ENCODE data around the gene CMTM1.

Gene CMTM1

GRCh38 chr16:66521951-66522771 is 44.1 kb upstream of the CMTM1 start (continued):
- TF ChIP-seq PATZ1 (CRISPR knock-in tag; IDR thresholded peaks at IDR 0.05; ENCODE audit: borderline replicate concordance) (no peak), CSDC2 (CRISPR knock-in tag; IDR thresholded peaks at IDR 0.05) (no peak), TOX (CRISPR knock-in tag; IDR thresholded peaks at IDR 0.05; ENCODE audit: borderline replicate concordance) (no peak), ESRRG (CRISPR knock-in tag; IDR thresholded peaks at IDR 0.05) (no peak), ZFP30 (CRISPR knock-in tag; IDR thresholded peaks at IDR 0.05) (no peak)

DNA sequence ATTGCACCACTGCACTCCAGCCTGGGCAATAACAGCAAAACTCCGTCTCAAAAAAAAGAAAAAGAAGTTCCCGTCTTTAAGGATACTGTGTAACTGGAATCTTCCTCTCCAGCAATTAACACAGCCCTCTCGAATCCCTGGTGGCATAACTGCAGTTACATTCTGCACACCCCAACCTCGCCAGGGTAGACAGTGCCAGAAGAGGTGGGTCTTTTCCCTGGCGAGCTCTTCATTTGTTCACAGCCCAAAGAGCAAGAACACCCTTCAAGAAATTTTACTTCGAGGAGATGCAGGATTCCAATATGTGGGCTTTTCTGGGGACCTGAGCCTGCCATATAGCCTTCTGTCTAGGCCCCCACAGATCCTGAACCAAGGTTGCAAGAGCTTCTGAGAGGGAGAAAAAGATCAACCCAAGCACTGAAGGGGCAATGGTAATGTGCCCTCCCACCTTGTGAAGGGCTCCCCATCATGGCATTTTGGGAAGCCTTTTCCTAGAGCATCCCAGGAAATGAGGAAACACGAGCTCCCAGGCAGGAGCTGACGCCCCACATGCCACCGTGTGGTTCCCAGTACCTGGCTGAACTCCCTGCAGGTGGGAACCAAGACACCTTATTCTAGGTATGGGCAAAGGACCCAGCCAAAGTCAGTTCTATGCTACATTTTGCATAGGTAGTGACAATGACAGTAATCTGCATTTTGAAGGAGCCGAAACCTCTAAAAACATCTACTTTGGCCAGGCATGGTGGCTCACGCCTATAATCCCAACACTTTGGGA is 43.2 kb upstream of the CMTM1 start:
- TF ChIP-seq, protein P1, sequence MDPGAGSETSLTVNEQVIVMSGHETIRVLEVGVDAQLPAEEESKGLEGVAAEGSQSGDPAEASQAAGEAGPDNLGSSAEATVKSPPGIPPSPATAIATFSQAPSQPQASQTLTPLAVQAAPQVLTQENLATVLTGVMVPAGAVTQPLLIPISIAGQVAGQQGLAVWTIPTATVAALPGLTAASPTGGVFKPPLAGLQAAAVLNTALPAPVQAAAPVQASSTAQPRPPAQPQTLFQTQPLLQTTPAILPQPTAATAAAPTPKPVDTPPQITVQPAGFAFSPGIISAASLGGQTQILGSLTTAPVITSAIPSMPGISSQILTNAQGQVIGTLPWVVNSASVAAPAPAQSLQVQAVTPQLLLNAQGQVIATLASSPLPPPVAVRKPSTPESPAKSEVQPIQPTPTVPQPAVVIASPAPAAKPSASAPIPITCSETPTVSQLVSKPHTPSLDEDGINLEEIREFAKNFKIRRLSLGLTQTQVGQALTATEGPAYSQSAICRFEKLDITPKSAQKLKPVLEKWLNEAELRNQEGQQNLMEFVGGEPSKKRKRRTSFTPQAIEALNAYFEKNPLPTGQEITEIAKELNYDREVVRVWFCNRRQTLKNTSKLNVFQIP (CRISPR knock-in tag; IDR thresholded peaks at IDR 0.05; ENCODE audit: borderline replicate concordance, low read depth), result no peak
- TF ChIP-seq PATZ1 (CRISPR knock-in tag; IDR thresholded peaks at IDR 0.05; ENCODE audit: borderline replicate concordance), result no peak
- TF ChIP-seq ARNTL (CRISPR knock-in tag; IDR thresholded peaks at IDR 0.05; ENCODE audit: borderline replicate concordance, low read depth), result no peak
- no peak for TF ChIP-seq GLIS3 (CRISPR knock-in tag; IDR thresholded peaks at IDR 0.05)
- no peak for TF ChIP-seq SNAI2 (CRISPR knock-in tag; IDR thresholded peaks at IDR 0.05)
- TF ChIP-seq, protein P2, sequence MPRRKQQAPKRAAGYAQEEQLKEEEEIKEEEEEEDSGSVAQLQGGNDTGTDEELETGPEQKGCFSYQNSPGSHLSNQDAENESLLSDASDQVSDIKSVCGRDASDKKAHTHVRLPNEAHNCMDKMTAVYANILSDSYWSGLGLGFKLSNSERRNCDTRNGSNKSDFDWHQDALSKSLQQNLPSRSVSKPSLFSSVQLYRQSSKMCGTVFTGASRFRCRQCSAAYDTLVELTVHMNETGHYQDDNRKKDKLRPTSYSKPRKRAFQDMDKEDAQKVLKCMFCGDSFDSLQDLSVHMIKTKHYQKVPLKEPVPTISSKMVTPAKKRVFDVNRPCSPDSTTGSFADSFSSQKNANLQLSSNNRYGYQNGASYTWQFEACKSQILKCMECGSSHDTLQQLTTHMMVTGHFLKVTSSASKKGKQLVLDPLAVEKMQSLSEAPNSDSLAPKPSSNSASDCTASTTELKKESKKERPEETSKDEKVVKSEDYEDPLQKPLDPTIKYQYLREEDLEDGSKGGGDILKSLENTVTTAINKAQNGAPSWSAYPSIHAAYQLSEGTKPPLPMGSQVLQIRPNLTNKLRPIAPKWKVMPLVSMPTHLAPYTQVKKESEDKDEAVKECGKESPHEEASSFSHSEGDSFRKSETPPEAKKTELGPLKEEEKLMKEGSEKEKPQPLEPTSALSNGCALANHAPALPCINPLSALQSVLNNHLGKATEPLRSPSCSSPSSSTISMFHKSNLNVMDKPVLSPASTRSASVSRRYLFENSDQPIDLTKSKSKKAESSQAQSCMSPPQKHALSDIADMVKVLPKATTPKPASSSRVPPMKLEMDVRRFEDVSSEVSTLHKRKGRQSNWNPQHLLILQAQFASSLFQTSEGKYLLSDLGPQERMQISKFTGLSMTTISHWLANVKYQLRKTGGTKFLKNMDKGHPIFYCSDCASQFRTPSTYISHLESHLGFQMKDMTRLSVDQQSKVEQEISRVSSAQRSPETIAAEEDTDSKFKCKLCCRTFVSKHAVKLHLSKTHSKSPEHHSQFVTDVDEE (CRISPR knock-in tag; IDR thresholded peaks at IDR 0.05), result no peak
- TF ChIP-seq ZFP3 (CRISPR knock-in tag; IDR thresholded peaks at IDR 0.05), result no peak
- no peak for TF ChIP-seq ISL1 (CRISPR knock-in tag; IDR thresholded peaks at IDR 0.05)
- no peak for TF ChIP-seq TCF4 (CRISPR knock-in tag; IDR thresholded peaks at IDR 0.05; ENCODE audit: borderline replicate concordance)
- TF ChIP-seq TOX (CRISPR knock-in tag; IDR thresholded peaks at IDR 0.05; ENCODE audit: borderline replicate concordance), result no peak
- TF ChIP-seq ESRRG (CRISPR knock-in tag; IDR thresholded peaks at IDR 0.05), result no peak
- TF ChIP-seq ZNF8 (CRISPR knock-in tag; IDR thresholded peaks at IDR 0.05), result no peak
- TF ChIP-seq OSR1 (CRISPR knock-in tag; IDR thresholded peaks at IDR 0.05), result no peak
- TF ChIP-seq, protein P3, sequence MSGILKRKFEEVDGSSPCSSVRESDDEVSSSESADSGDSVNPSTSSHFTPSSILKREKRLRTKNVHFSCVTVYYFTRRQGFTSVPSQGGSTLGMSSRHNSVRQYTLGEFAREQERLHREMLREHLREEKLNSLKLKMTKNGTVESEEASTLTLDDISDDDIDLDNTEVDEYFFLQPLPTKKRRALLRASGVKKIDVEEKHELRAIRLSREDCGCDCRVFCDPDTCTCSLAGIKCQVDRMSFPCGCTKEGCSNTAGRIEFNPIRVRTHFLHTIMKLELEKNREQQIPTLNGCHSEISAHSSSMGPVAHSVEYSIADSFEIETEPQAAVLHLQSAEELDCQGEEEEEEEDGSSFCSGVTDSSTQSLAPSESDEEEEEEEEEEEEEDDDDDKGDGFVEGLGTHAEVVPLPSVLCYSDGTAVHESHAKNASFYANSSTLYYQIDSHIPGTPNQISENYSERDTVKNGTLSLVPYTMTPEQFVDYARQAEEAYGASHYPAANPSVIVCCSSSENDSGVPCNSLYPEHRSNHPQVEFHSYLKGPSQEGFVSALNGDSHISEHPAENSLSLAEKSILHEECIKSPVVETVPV (CRISPR knock-in tag; IDR thresholded peaks at IDR 0.05), result no peak

GRCh38 chr16:66523861-66524354 is 42.3 kb upstream of the CMTM1 start:
- no peak for ATAC-seq
- TF ChIP-seq SNAI2 (CRISPR knock-in tag; IDR thresholded peaks at IDR 0.05) (no peak), ISL1 (CRISPR knock-in tag; IDR thresholded peaks at IDR 0.05) (no peak), RARB (CRISPR knock-in tag; IDR thresholded peaks at IDR 0.05) (no peak), PATZ1 (CRISPR knock-in tag; IDR thresholded peaks at IDR 0.05; ENCODE audit: borderline replicate concordance) (no peak), ESRRG (CRISPR knock-in tag; IDR thresholded peaks at IDR 0.05) (no peak), ZC3H10 (CRISPR knock-in tag; IDR thresholded peaks at IDR 0.05) (no peak), CREB5 (CRISPR knock-in tag; IDR thresholded peaks at IDR 0.05; ENCODE audit: low read depth) (no peak), ZNF565 (CRISPR knock-in tag; conservative IDR thresholded peaks at IDR 0.05; ENCODE audit: low read depth) (no peak), ARNTL (CRISPR knock-in tag; IDR thresholded peaks at IDR 0.05; ENCODE audit: borderline replicate concordance, low read depth) (no peak), OSR1 (CRISPR knock-in tag; IDR thresholded peaks at IDR 0.05) (no peak)
- TF ChIP-seq, protein P3 (CRISPR knock-in tag; IDR thresholded peaks at IDR 0.05), result no peak

More for the DNA sequence above, 43.2 kb upstream of the CMTM1 start:
- no peak for ATAC-seq
